ENCODE data around the gene KATNA1.

DNA sequence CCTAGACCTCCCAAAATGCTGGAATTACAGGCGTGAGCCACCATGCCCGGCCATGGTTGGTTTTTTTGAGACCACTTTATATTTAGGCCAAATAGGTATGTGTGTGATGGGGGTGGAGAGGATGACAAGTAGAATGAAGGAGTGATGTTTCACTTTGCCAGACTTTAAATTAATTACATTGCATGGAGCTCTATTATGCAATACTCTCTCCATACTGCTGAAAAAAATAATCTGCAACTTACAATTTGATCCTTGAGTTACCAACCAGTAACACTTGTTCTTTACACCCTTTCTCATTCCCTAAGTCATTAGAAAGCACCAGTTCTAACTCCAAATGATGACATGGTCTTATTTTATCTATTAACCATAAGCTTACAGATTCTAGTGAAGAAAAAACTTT lies 55.5 kb downstream of the KATNA1 start:
- no peak for TF ChIP-seq POLR2A (IDR thresholded peaks at IDR 0.05)
- TF ChIP-seq, protein P1, sequence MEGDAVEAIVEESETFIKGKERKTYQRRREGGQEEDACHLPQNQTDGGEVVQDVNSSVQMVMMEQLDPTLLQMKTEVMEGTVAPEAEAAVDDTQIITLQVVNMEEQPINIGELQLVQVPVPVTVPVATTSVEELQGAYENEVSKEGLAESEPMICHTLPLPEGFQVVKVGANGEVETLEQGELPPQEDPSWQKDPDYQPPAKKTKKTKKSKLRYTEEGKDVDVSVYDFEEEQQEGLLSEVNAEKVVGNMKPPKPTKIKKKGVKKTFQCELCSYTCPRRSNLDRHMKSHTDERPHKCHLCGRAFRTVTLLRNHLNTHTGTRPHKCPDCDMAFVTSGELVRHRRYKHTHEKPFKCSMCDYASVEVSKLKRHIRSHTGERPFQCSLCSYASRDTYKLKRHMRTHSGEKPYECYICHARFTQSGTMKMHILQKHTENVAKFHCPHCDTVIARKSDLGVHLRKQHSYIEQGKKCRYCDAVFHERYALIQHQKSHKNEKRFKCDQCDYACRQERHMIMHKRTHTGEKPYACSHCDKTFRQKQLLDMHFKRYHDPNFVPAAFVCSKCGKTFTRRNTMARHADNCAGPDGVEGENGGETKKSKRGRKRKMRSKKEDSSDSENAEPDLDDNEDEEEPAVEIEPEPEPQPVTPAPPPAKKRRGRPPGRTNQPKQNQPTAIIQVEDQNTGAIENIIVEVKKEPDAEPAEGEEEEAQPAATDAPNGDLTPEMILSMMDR (IDR thresholded peaks at IDR 0.05), result no peak

All from esophagus squamous epithelium (tissue), 4 donors.